ENCODE results near the gene SRR.

DNA sequence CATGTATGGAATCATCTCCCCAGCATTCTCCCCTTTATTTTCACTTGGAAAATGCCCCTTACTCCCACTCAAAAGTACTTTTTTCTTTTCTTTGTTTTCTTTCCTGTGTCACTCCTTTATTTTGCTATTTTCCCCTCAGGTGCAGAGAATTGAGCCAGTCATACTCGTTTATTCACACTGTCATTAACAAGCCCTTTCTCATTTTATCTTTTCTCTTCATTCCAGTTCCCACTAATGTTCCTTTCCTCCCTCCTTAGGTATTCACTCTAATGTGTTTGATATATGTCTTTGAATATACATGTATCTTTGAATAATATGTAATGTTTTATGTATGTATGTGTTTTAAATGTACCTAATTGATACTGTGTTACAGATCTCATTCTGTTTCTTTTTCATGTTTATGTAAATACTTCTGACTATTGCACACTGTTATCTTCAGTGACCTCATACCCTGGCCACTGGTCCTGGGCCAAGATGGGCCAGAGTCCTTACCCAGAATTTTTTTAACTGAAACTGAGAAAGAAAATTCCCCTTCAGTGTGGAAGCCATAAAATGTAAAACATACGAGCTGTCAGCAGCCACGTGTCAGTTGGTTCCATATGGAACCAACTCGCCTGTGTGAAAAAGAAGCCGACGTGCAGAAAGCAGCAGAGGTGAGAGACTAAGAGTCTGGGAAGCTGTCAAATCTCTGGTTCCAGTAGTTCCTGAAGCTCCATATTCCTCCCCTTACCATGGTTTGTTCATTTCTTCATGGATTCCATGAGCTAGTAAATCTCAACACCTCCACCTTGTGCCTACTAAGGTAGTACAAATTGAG lies 5.8 kb downstream of the SRR start:
- TF ChIP-seq GATA2 (IDR thresholded peaks at IDR 0.05; ENCODE audit: low read depth, low read length) = no peak
- TF ChIP-seq GATA3 (IDR thresholded peaks at IDR 0.05; ENCODE audit: low read depth, low read length) = no peak

Measured in SH-SY5Y (cell line).